Left ventricle myocardium inferior (tissue), 1 donor: ENCODE data around the gene ARHGAP19. TPM values are rescaled to one million over a fixed set of nuclear protein-coding genes. Genes with fewer than 3 reads are reported as not detected.

Experiments
- DNase-seq: peaks from one replicate; pipeline ENCODE4 v3.0.0-alpha.2; 2020
- H3K27ac ChIP-seq: fragments of 200-600 bp; replicated peaks from 2 replicates; pipeline ENCODE4 v1.8.0; 2021
- H3K27me3 ChIP-seq: fragments of 200-600 bp; 2 replicates; pipeline ENCODE4 v1.8.0; 2021; ENCODE audit warnings: low read depth
- H3K36me3 ChIP-seq: fragments of 200-600 bp; 2 replicates; pipeline ENCODE4 v1.8.0; 2021
- H3K4me1 ChIP-seq: fragments of 200-600 bp; 2 replicates; pipeline ENCODE4 v1.8.0; 2021
- H3K4me3 ChIP-seq: fragments of 200-600 bp; 2 replicates; pipeline ENCODE4 v1.8.0; 2021; ENCODE audit warnings: mild to moderate bottlenecking, moderate library complexity
- H3K9me3 ChIP-seq: fragments of 200-600 bp; replicated peaks from 2 replicates; pipeline ENCODE4 v1.8.0; 2021
- intact Hi-C: fragments of 100-400 bp; cut with micrococcal nuclease; formaldehyde crosslinking; loops from one replicate; pipeline ENCODE4 v1.11.0; 2022
- total RNA-seq: library from RNA; stranded (reverse); fragmentation: NEBNext Ultra II Directional; extraction: Animal tissue kit (Norgen Biotek cat#: 25700); gene quantifications from one replicate; pipeline ENCODE4 v1.2.1, GENCODE V29; 2021
- TF ChIP-seq, protein P1 (sequence below): fragments of 200-600 bp; IDR thresholded peaks from 2 replicates; pipeline ENCODE4 v1.8.0; 2021; ENCODE audit warnings: antibody characterized with exemption, mild to moderate bottlenecking, borderline replicate concordance
- donor health status: DM: no; HTN: yes; CAD: no; lungs with severe emphysema.

The ARHGAP19 gene
- total RNA-seq, 1 donor from 2014 or later, result 4.2 TPM

DNA sequence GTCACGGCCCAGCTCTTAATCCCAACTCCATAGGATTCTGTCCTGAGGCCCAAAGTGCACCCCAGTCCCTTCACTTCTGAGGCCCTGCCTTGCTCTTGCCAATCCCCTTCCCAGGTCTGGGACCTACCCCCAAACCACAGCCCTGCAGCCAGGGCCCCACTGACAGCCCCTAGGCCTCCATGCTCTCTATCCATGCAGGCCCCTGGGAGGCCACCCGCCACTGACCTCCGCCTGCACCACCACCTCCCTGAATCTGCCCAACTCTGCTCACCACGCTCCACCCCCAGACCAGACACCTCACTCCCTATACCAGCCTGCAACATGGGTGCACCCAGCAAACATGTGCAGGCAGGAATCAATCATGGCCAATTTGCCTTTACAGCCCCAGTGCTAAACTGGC is 116.9 kb downstream of the ARHGAP19 start:
- Histone ChIP-seq H3K4me1 (no peaks in the 10 kb centered on the region), H3K36me3 (no peaks in the 10 kb centered on the region), H3K4me3 (no peak overlapping the region), H3K27me3 (peaks cover 77% of the 10 kb centered on the region), H3K9me3 (no peaks in the 10 kb centered on the region), H3K27ac (no peak overlapping the region)
- intact Hi-C loops, result no loop called here
- TF ChIP-seq, protein P1, sequence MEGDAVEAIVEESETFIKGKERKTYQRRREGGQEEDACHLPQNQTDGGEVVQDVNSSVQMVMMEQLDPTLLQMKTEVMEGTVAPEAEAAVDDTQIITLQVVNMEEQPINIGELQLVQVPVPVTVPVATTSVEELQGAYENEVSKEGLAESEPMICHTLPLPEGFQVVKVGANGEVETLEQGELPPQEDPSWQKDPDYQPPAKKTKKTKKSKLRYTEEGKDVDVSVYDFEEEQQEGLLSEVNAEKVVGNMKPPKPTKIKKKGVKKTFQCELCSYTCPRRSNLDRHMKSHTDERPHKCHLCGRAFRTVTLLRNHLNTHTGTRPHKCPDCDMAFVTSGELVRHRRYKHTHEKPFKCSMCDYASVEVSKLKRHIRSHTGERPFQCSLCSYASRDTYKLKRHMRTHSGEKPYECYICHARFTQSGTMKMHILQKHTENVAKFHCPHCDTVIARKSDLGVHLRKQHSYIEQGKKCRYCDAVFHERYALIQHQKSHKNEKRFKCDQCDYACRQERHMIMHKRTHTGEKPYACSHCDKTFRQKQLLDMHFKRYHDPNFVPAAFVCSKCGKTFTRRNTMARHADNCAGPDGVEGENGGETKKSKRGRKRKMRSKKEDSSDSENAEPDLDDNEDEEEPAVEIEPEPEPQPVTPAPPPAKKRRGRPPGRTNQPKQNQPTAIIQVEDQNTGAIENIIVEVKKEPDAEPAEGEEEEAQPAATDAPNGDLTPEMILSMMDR, result no peak
- DNase-seq, result no peak

DNA sequence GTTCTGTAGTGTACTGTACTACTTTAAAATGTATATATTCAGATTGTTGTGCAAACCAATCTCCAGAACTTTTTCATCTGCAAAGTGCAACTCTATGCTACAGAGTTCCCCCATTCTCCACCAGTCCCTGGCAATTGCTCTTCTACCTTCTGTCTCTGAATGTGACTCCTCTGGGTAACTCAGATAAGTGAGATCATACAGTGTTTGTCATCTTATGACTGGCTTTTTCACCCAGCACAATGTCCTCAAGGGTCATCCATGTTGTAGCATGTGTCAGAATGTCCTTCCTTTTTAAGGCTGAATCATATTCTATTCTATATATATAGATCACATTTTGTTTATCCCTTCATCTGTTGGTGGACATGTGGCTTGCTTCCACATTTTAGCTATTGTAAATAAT is 117.5 kb downstream of the ARHGAP19 start:
- intact Hi-C loops, result no loop called here
- Histone ChIP-seq H3K4me1 (no peaks in the 10 kb centered on the region), H3K4me3 (no peak overlapping the region), H3K36me3 (no peaks in the 10 kb centered on the region), H3K27me3 (peaks cover 75% of the 10 kb centered on the region), H3K9me3 (no peaks in the 10 kb centered on the region), H3K27ac (no peak overlapping the region)
- TF ChIP-seq, protein P1, result no peak
- no peak for DNase-seq

DNA sequence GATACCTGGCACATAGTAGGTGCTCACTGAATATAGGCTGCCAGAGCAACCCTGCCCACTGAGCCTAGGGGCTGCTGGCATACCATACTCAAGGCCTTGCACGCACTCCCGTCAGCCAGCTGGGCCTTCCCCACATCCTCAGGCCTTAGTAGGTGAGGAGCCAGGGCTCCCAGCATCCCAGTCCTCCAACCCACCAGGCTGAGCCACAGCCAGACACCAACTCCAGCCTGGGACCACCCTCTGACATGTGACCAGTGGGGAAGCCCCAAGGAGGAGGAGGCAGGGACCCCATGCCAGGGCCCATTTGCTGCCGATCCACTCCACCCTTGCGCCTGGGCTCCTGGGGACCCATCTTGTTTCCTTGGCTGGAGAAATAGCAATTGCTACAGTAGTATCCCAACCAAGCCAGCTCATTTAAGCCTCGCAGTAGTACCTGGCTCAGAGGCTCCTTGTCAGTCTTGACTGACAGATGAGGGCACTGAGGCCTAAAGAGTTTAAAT is 118.1 kb downstream of the ARHGAP19 start:
- Histone ChIP-seq H3K27me3 (peaks cover 75% of the 10 kb centered on the region), H3K36me3 (no peaks in the 10 kb centered on the region), H3K4me3 (no peak overlapping the region), H3K4me1 (no peaks in the 10 kb centered on the region), H3K27ac (no peak overlapping the region), H3K9me3 (no peaks in the 10 kb centered on the region)
- intact Hi-C loops, result no loop called here
- DNase-seq, result no peak
- TF ChIP-seq, protein P1, result no peak

DNA sequence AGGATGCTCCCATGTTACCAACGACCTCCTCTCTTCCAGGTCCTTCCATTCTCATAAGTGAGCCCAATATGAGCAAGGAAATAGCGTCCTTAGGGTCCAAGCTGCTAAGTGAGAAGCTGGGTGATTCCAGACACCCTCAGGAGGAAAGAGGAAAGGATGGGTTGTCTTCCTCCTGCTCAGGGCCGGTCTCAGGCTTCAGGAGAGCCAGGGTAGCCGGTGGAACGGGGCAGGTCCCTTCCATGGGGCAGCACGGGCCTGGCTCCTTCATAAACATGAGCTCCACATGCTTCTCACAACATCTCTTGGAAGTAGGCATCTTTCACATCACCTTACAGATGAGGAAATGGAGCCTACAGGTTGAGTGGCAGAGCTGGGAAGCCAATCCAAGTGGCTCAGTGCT is 119.4 kb downstream of the ARHGAP19 start:
- TF ChIP-seq, protein P1, result no peak
- no peaks in the 10 kb centered on the region for H3K9me3 ChIP-seq
- H3K36me3 ChIP-seq, result no peaks in the 10 kb centered on the region
- DNase-seq, result no peak
- intact Hi-C loops, result no loop called here
- H3K27ac ChIP-seq, result no peak overlapping the region
- H3K4me1 ChIP-seq, result no peaks in the 10 kb centered on the region
- peaks cover 63% of the 10 kb centered on the region for H3K27me3 ChIP-seq
- no peak overlapping the region for H3K4me3 ChIP-seq

Other genes starting within 250 kb of the ARHGAP19 start
- 0.08 TPM for gene SLIT1, start 106.7 kb downstream of the ARHGAP19 start, total RNA-seq
- gene FRAT1, start 26.6 kb upstream of the ARHGAP19 start, total RNA-seq, result 4.2 TPM
- 5.9 TPM for gene FRAT2, start 42.1 kb upstream of the ARHGAP19 start, total RNA-seq
- 15.2 TPM for gene RRP12, start 108.7 kb upstream of the ARHGAP19 start, total RNA-seq
- gene PGAM1, start 133.6 kb upstream of the ARHGAP19 start, total RNA-seq, result 233 TPM
- 14.9 TPM for gene EXOSC1, start 153.4 kb upstream of the ARHGAP19 start, total RNA-seq
- gene ZDHHC16, start 153.5 kb upstream of the ARHGAP19 start, total RNA-seq, result 17.8 TPM
- 42.7 TPM for gene MMS19, start 205.8 kb upstream of the ARHGAP19 start, total RNA-seq
- gene UBTD1, start 206.3 kb upstream of the ARHGAP19 start, total RNA-seq, result 17.1 TPM